GM18505 (cell line): ENCODE results near the gene RANBP6.

Source experiments
- ATAC-seq: cut with Tn5 transposase; IDR thresholded peaks from one replicate; pipeline ENCODE4 v1.9.1; 2021; ENCODE audit not compliant: unreplicated experiment
- POLR2A ChIP-seq: IDR thresholded peaks from 4 replicates; pipeline ENCODE4 v1.6.1; 2011; ENCODE audit warnings: borderline replicate concordance; ENCODE audit not compliant: insufficient read depth, insufficient read length; ENCODE audit errors: extremely low read depth

Gene RANBP6

GRCh38 chr9:5983042-5983441 lies 32.4 kb downstream of the RANBP6 start:
- TF ChIP-seq POLR2A = no peak
- ATAC-seq = no peak

GRCh38 chr9:5982317-5982716 lies 33.1 kb downstream of the RANBP6 start:
- no peak for TF ChIP-seq POLR2A
- no peak for ATAC-seq

GRCh38 chr9:5978523-5978922 lies 36.9 kb downstream of the RANBP6 start:
- no peak for TF ChIP-seq POLR2A
- ATAC-seq = no peak

- no peak for TF ChIP-seq POLR2A
- no peak for ATAC-seq
Measured at GRCh38 chr9:5976674-5977397, 38.6 kb downstream of the RANBP6 start.

- TF ChIP-seq POLR2A = no peak
- no peak for ATAC-seq
Measured at GRCh38 chr9:5971740-5972139, 43.7 kb downstream of the RANBP6 start.
